GM11168 (cell line): ENCODE data around the gene RPL35.

Source experiments
- in situ Hi-C: fragments of 300-500 bp; cut with MboI; formaldehyde crosslinking; loops from one replicate; pipeline ENCODE4 v1.12.0; 2022; ENCODE audit warnings: low sequenced_read_pairs; ENCODE audit not compliant: unreplicated experiment

The RPL35 gene

DNA sequence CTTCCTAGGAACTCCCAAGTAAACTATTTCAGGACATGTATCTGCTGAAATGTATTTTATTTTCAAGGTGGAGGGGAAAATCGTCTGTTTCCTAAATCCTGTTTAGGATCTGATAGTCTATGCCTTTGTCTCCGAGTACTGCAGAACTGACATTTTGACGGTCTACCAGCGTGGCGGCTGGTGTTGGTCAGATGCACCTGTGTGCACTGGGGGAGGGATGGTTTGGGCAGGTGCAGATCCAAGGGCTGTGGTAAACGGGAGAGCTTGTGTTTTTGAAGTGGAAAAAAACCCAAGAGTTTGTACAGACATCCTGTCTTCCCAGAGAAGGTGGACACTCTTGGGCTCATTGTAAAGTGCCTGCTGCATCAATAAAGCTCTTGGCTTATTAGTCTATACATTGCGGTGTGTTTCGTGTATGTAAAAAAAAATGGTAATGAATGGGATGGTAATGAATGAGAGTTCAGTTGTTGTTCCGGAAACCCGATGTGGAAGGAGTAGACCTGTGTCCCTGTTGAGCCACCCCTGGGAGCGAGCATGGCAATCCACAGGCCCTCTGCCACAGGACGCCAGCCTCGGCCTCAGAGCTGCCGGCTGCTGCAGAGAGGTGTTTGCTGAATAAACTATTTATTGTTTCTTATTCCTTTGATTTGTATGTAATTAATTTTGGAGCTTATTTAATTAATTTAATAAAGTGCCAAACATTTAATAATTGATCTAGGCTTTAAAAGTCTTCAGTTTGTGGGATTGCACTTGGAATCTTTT, 15.4 kb upstream of the RPL35 start:
- in situ Hi-C loops: no loop called here

DNA sequence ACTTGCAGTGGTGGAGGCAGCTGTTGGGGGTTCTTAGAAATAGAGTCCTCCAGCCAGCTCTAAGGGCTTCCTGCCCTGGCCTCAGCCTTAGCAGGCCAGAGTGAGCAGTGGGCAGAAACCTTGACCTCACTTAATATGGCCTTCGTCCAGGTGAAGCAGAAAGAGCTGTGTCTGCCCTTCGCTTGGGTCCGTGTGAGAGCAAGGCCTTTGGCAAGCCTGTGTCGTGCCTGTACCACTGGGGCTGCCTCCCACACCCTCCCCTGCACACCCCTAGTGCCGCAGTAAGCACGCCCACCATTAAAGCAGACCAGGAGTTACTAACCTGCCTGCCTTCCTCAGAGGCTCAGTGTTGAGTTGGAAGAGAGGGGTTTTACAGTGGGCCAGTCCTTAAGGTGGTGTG, 13.7 kb upstream of the RPL35 start:
- in situ Hi-C loops: no loop called here

DNA sequence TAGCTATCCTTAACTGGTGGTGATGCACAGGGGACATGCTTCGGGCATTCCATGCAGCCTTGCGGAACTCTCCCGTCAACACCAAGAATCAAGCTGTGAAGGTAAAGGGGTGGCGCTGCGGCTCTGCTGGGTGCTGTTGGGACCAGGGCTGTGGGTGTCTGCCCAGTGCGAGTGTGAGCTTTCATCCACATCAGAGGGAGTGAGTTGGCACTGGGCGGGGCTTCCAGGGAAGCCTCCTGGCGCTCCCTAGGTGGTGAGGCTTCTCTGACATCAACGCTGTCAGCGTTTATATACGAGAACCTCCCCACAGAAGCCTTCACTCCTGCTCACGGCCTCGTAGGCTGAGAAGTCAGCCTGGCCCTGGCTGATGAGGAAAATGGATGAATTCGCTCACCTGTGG, 11.9 kb upstream of the RPL35 start:
- in situ Hi-C loops: no loop called here

DNA sequence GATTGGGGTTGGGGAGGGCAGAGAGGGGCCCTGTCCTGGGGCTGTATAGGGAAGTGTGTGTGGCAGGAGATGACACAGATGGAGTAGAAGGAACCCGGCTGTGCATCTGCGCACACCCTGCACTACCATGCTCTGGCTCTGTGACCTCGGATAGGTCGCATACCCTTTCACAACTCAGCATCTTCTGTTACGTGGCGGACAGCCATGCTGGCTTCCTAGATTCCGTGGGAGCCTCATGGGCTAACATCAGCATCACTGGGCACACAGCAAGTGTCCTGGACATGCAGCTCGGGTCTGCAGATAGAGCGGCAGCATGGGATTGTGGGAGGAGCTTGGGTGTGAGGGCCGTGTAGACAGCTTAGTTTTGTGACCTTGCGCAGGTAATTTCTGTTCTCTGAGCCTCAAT, 9.4 kb upstream of the RPL35 start:
- in situ Hi-C loops: no loop called here

GRCh38 chr9:124870723-124871122, 9.0 kb upstream of the RPL35 start:
- in situ Hi-C loops: no loop called here

DNA sequence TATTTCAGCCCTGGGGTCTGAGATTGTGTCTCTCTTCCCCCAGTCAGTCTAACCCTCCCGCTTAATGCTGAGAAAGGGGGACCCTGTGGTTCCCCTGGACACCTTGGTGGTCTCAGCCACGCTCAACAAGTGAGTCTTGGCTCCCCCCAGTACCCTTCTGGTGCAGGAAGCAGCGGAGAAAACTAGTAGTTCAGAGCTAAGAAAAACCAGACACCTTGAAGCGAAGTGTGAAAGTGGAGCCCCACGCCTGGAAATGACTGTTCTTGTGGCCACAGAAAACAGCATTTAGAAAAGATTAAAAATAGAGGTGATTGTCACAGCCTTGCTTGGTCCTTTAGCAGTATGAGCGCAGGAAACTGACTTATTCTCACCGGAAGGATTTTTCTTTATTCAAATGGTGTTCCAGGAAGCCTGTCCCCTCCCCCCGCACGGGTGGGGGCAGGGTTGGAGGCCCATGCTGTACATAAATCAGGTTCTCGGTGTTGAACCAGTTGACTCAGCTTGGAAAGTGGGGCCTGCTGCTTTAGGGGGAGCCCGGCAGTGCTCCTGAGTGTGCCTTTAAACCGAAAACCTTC, 8.3 kb upstream of the RPL35 start:
- in situ Hi-C loops: no loop called here

DNA sequence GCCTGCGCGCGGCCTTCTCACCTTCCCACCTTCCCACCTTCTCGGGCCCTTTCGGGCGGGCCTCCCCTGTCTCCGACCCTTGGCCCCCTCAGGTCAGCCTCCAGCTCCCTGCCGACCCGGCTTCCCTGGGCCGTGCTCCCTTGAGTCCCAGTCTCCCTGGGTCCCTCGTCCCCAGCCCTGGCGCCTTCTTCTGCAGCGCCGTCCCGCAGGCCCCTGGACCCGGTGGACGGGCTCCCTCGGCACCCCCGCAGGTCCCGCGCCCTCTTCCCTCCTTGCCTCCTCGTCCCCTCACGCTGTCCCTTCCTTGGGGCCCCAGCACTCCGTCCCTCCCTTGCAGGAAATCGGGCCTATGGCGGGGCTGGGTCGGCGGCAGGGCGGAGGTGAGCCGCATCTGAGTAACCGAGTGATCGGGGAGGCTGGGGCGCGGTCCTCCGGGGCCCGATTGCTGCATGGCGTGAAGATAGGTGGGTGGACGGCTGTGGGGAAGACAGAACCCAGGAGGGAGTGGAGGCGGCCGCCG, 7.8 kb upstream of the RPL35 start:
- in situ Hi-C loops: no loop called here

GRCh38 chr9:124868511-124869465, 7.0 kb upstream of the RPL35 start:
- in situ Hi-C loops: no loop called here

- in situ Hi-C loops: no loop called here
These were observed 1.7 kb upstream of the RPL35 start for GRCh38 chr9:124863371-124863871.

- in situ Hi-C loops: no loop called here
These were observed 995 bp downstream of the RPL35 start for GRCh38 chr9:124860582-124861341.

DNA sequence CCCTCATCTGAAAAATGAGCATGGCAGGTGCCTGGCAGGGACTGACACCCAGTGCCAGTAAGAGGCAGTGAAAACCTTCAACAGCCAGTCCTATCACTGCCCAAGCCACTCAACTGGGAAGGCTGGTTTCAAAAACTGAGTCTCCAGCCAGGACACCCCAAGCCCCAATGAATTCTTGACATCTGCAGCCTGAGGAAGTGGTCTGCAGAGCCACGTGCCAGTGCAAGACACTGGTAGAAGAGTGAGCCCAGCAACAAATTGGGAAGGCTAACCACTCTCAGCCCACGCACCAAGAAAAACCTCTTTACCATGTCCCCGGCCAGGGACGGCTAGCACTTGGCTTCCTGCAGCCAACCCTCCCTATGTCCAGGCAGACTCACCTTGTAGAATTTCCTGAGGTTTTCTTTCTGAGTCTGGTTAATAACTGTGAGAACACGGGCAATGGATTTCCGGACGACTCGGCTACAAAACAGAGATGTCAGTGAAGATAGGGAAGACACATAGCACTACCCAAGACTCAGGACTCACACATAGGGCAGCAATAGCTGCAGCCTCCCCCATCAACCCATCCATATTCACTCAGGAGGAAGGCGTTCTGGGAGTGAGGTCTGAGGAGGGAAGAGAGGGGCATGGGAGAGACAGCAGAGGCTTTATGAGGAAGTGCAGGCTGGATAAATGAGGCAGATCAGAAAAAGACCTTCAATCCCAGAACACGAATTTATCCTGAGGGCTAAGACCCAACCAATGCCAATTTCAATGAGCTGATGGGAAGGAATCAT, 1.8 kb downstream of the RPL35 start:
- in situ Hi-C loops: no loop called here

GRCh38 chr9:124858330-124859046, 3.3 kb downstream of the RPL35 start:
- in situ Hi-C loops: no loop called here

DNA sequence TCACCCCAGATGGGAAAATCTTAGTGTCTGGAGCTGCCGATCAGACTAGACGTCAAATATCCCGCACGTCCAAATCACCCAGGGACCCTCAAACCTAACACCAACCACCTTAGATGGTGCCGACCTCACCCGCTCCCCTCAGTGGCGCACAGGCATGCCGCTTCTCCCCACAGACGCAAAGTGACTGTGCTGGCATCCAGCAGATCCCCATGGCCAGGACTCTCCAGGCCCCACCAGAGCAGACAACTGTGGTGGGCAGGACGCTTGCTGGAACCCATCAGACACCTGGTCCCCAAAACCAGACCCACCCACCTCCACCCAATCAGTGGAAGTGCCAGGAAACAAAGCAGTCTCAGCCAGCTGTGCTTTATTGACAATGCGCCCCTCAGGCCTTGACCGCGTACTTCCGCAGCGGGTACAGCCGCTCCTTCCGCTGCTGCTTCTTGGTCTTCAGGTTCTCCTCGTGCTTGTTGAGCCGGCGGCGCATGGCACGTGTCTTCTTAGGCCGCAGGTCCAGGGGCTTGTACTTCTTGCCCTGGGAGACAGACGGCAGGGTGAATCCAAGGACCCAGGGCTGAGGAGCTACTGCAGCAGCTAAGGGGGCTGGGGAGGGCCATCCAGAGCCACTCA, 4.1 kb downstream of the RPL35 start:
- in situ Hi-C loops: no loop called here

DNA sequence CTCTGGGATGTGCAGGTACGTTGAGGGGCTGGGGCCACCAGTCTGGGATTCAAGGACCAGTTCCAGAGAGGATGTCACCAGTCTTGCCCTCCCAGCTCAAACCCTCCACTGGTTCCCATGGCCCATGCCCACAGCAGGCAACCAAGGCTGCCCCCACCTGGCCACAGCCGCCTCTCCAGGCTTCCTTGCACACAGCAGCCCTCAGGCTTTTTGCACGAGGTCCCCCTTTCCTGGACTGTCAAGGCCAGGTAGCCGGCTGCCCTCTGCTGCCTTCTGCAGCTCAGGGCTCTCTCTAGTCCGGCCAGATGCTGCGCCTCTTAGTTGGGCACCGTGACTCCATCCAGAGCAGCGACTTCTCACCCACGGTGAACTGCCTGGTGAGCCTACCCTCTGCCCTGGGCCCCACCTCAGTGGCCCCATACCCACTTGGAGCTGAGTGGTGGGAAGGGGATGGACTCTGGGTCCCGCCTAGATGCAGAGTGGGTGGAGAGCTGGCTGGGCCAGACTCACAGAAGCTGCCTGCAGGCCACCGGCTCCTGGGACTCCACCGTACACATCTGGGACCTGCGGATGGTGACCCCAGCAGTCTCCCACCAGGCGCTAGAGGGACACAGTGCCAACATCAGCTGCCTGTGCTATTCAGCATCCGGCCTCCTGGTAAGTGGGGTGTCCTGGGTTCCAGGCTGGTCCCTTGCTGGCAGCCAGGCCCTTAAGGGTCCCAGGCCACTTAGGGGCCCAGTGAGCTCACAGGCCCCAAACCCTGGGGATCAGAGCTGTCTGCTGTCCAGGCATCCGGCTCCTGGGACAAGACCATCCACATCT, 5.6 kb downstream of the RPL35 start:
- in situ Hi-C loops: no loop called here

- in situ Hi-C loops: no loop called here
These were observed 6.2 kb downstream of the RPL35 start for GRCh38 chr9:124855566-124855943.

DNA sequence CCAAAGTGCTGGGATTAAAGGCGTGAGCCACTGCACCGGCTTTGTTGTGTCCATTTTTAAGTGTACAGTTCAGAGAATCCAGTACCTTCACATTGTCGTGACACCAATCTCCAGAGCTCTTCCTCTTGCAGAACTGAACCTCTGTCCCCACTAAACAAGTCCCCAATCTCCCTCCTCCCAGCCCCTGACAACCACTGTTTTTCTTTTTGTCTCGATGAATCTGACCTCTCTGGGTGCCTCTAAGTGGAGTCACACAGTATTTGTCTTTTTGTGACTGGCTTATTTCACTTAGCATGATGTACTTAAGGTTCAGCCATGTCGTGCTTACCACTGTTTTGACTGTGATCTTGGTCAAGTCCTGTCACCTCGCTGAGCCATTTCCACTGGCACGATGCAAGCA, 6.9 kb downstream of the RPL35 start:
- in situ Hi-C loops: loop anchor here (5.0 kb wide), 1 partner anchor 83 kb away; the partner anchor contains the start of gene NR6A1

GRCh38 chr9:124854161-124854560, 7.6 kb downstream of the RPL35 start:
- in situ Hi-C loops: loop anchor here (5.0 kb wide), 1 partner anchor 82 kb away; the partner anchor contains the start of gene NR6A1
